HG02763 (cell line): ENCODE results near the gene ARMC8.

Experiments used
- ATAC-seq: cut with Tn5 transposase; IDR thresholded peaks from one replicate; pipeline ENCODE4 v1.9.1; 2021; ENCODE audit warnings: mild to moderate bottlenecking, moderate library complexity; ENCODE audit not compliant: unreplicated experiment

Gene ARMC8

GRCh38 chr3:138197058-138197457 is 10.0 kb downstream of the ARMC8 start:
- no peak for ATAC-seq

- no peak for ATAC-seq
Measured at GRCh38 chr3:138197524-138197923, 10.4 kb downstream of the ARMC8 start.

- no peak for ATAC-seq
Measured at GRCh38 chr3:138199851-138200250, 12.8 kb downstream of the ARMC8 start.

GRCh38 chr3:138200424-138200823 is 13.3 kb downstream of the ARMC8 start:
- ATAC-seq, result no peak

- no peak for ATAC-seq
Measured at GRCh38 chr3:138202945-138203701, 16.0 kb downstream of the ARMC8 start.

- no peak for ATAC-seq
Measured at GRCh38 chr3:138203938-138204337, 16.8 kb downstream of the ARMC8 start.

- no peak for ATAC-seq
Measured at GRCh38 chr3:138205527-138205926, 18.4 kb downstream of the ARMC8 start.

- no peak for ATAC-seq
Measured at GRCh38 chr3:138206196-138206595, 19.1 kb downstream of the ARMC8 start.

- no peak for ATAC-seq
Measured at GRCh38 chr3:138210528-138210927, 23.4 kb downstream of the ARMC8 start.

- no peak for ATAC-seq
Measured at GRCh38 chr3:138213398-138214085, 26.4 kb downstream of the ARMC8 start.

GRCh38 chr3:138219255-138219654 is 32.2 kb downstream of the ARMC8 start:
- ATAC-seq, result no peak

GRCh38 chr3:138220242-138220641 is 33.1 kb downstream of the ARMC8 start:
- no peak for ATAC-seq

- no peak for ATAC-seq
Measured at GRCh38 chr3:138220788-138221187, 33.7 kb downstream of the ARMC8 start.

GRCh38 chr3:138222131-138222941 is 35.2 kb downstream of the ARMC8 start:
- ATAC-seq, result no peak

- ATAC-seq, result no peak
Measured at GRCh38 chr3:138222942-138223287, 35.8 kb downstream of the ARMC8 start.

- ATAC-seq, result no peak
Measured at GRCh38 chr3:138227650-138228049, 40.5 kb downstream of the ARMC8 start.

- ATAC-seq, result no peak
Measured at GRCh38 chr3:138230525-138230924, 43.4 kb downstream of the ARMC8 start.

GRCh38 chr3:138232705-138233364 is 45.7 kb downstream of the ARMC8 start:
- no peak for ATAC-seq

- no peak for ATAC-seq
Measured at GRCh38 chr3:138234401-138235179, 47.5 kb downstream of the ARMC8 start.

- no peak for ATAC-seq
Measured at GRCh38 chr3:138238711-138239110, 51.6 kb downstream of the ARMC8 start.
